GM12878 (cell line): ENCODE measurements around the gene PNPO. TPM values are rescaled to one million over a fixed set of nuclear protein-coding genes. Genes with fewer than 3 reads are reported as not detected.

Experiments used
- ATF3 ChIP-seq: IDR thresholded peaks from 2 replicates; pipeline ENCODE4 v1.6.1; 2011; ENCODE audit warnings: low read depth, mild to moderate bottlenecking, low read length, moderate library complexity, borderline replicate concordance; ENCODE audit errors: extremely low read depth
- BACH1 ChIP-seq: fragments of 450-650 bp; IDR thresholded peaks from 2 replicates; pipeline ENCODE4 v1.6.1; 2017; ENCODE audit warnings: mild to moderate bottlenecking, borderline replicate concordance
- CBFB ChIP-seq: IDR thresholded peaks from 2 replicates; pipeline ENCODE4 v1.6.1; 2016; ENCODE audit warnings: antibody characterized with exemption, low read depth
- CEBPB ChIP-seq, 2 experiments: fragments of 150-350 bp in 1 of 2; IDR thresholded peaks; 2 replicates each; pipeline ENCODE4 v1.6.1; 2012 to 2014; ENCODE audit warnings: low read depth in 2 of 2, low read length in 2 of 2, borderline replicate concordance in 1 of 2, inconsistent platforms in 1 of 2
- CREB1 ChIP-seq: IDR thresholded peaks from 2 replicates; pipeline ENCODE4 v1.6.1; 2012; ENCODE audit warnings: low read depth, mild to moderate bottlenecking, inconsistent platforms
- FOS ChIP-seq: IDR thresholded peaks from 3 replicates; pipeline ENCODE4 v1.6.1; 2011; ENCODE audit warnings: borderline replicate concordance; ENCODE audit not compliant: insufficient read length; ENCODE audit errors: extremely low read depth
- GABPA ChIP-seq: IDR thresholded peaks from 2 replicates; pipeline ENCODE4 v1.6.1; 2014; ENCODE audit warnings: antibody characterized with exemption, low read depth, mild to moderate bottlenecking, inconsistent platforms
- GATAD2B ChIP-seq: fragments of 450-650 bp; conservative IDR thresholded peaks from 2 replicates; pipeline ENCODE4 v1.6.1; 2017; ENCODE audit warnings: low read depth, mild to moderate bottlenecking, moderate library complexity
- MLLT1 ChIP-seq: fragments of 450-650 bp; IDR thresholded peaks from 2 replicates; pipeline ENCODE4 v1.6.1; 2016; ENCODE audit warnings: mild to moderate bottlenecking
- MYC ChIP-seq: IDR thresholded peaks from 2 replicates; pipeline ENCODE4 v1.6.1; 2011; ENCODE audit warnings: mild to moderate bottlenecking, low read length, moderate library complexity, inconsistent platforms; ENCODE audit not compliant: insufficient read depth, insufficient replicate concordance, insufficient read length, severe bottlenecking
- NFIC ChIP-seq: IDR thresholded peaks from 2 replicates; pipeline ENCODE4 v1.6.1; 2012; ENCODE audit warnings: low read depth, mild to moderate bottlenecking, inconsistent platforms, low read length, moderate library complexity
- PKNOX1 ChIP-seq: fragments of 450-650 bp; IDR thresholded peaks from 2 replicates; pipeline ENCODE4 v1.6.1; 2016; ENCODE audit warnings: mild to moderate bottlenecking
- PRDM15 ChIP-seq: fragments of 450-650 bp; formaldehyde crosslinking; IDR thresholded peaks from 2 replicates; pipeline ENCODE4 v1.4.0; 2020; ENCODE audit warnings: mild to moderate bottlenecking, moderate library complexity
- SP1 ChIP-seq: IDR thresholded peaks from one replicate; pipeline ENCODE4 v1.6.1; 2011; ENCODE audit warnings: low read depth, low read length
- SUZ12 ChIP-seq: fragments of 200-600 bp; sonication (generic); IDR thresholded peaks from one replicate; pipeline ENCODE4 v1.6.1; 2018; ENCODE audit warnings: antibody characterized with exemption, mild to moderate bottlenecking; ENCODE audit not compliant: unreplicated experiment
- TAF1 ChIP-seq: IDR thresholded peaks from 2 replicates; pipeline ENCODE4 v1.6.1; 2011; ENCODE audit warnings: mild to moderate bottlenecking, low read depth, low read length, borderline replicate concordance
- USF2 ChIP-seq: IDR thresholded peaks from 2 replicates; pipeline ENCODE4 v1.6.1; 2011; ENCODE audit warnings: low read depth, low read length, improper control_type of control experiment, borderline replicate concordance
- WRNIP1 ChIP-seq: IDR thresholded peaks from 2 replicates; pipeline ENCODE4 v1.6.1; 2011; ENCODE audit warnings: low read depth, low read length, improper control_type of control experiment, borderline replicate concordance
- ZNF384 ChIP-seq: IDR thresholded peaks from 2 replicates; pipeline ENCODE4 v1.6.1; 2012; ENCODE audit warnings: low read depth, mild to moderate bottlenecking, low read length, improper control_type of control experiment, borderline replicate concordance
- ZZZ3 ChIP-seq: IDR thresholded peaks from 2 replicates; pipeline ENCODE4 v1.6.1; 2011; ENCODE audit warnings: low read depth; ENCODE audit not compliant: control insufficient read depth, insufficient read length
- polyA plus RNA-seq, 11 experiments: library from polyadenylated mRNA; depleted of rRNA in 4 of 11; unstranded in 6 of 11; stranded (reverse) in 5 of 11; fragments of >200 nt; fragmentation: Nextera tagmentation in 4 of 11; fragmentation: Illumina TruSeq in 1 of 11; extraction: Ambion mirVana in 4 of 11; extraction: Trizol in 1 of 11; gene quantifications; 1 replicate in 1 of 11; 2 replicates in 10 of 11; pipeline versions ENCODE4 v1.2.1 to v1.2.3, GENCODE V29; 2011 to 2016; ENCODE audit warnings: inconsistent platforms in 2 of 11, missing spikeins in 2 of 11, low read depth in 1 of 11
- total RNA-seq, 4 experiments: library from RNA; depleted of rRNA in 3 of 4; stranded (reverse); fragments of >200 nt in 3 of 4; fragmentation: Illumina TruSeq in 1 of 4; extraction: Trizol in 1 of 4; gene quantifications; 2 replicates each; pipeline versions ENCODE4 v1.2.1 to v1.2.3, GENCODE V29; 2013 to 2021

The PNPO gene
- total and polyA plus RNA-seq, 10 of the 15 experiments (the other 5 are each of a cell fraction or from before 2014, with no cell fraction given), result 13.9 to 52.6 (median 37.3) TPM

- TF ChIP-seq SP1, result peak; percentile 97
- TF ChIP-seq WRNIP1, result no peak
- no peak for TF ChIP-seq PRDM15 (CRISPR knock-in tag)
- TF ChIP-seq GABPA, result peak; percentile 59; the same call in 1 of the 2 replicates
- peak; percentile 43; the same call in 1 of the 2 replicates for TF ChIP-seq ATF3
- TF ChIP-seq ZZZ3, result no peak
- TF ChIP-seq FOS, result peak; percentile 90
- TF ChIP-seq PKNOX1, result peak; percentile 86
- TF ChIP-seq BACH1, result 0 out of 2 replicates have a peak, but pooled peaks have one; percentile 17
- 0 out of 2 replicates have a peak, but pooled peaks have one; percentile 12 for TF ChIP-seq ZNF384
- TF ChIP-seq CREB1, result peak; percentile 64; the same call in 1 of the 2 replicates
- TF ChIP-seq MLLT1, result peak; percentile 51
- TF ChIP-seq CEBPB (IDR thresholded peaks at IDR 0.05; ENCODE audit: borderline replicate concordance in 1 of 2, low read depth in 2 of 2, low read length in 2 of 2), result no peak
- TF ChIP-seq SUZ12, result no peak
- TF ChIP-seq GATAD2B, result peak; percentile 65
- peak; percentile 88 for TF ChIP-seq CBFB
- peak; percentile 12; the same call in 1 of the 2 replicates for TF ChIP-seq USF2
- peak; percentile 32; the same call in 1 of the 2 replicates for TF ChIP-seq TAF1
- peak; percentile 88 for TF ChIP-seq MYC
- TF ChIP-seq NFIC, result no peak; the same call in 1 of the 2 replicates
These were observed at the start of gene PNPO (continued) for GRCh38 chr17:47941246-47942095.
